Testis (tissue), 3 donors: Measurements from ENCODE around the gene FOXC2. TPM values are rescaled to one million over a fixed set of nuclear protein-coding genes. Genes with fewer than 3 reads are reported as not detected.

Source experiments
- DNase-seq: peaks from one replicate; pipeline ENCODE4 v3.0.0-alpha.2; 2019
- H3K27ac ChIP-seq, 2 donors: fragments of 200-600 bp; sonication (generic); one replicate each; pipeline ENCODE4 v1.5.1; 2019
- H3K27me3 ChIP-seq: fragments of 200-600 bp; sonication (generic); one replicate; pipeline ENCODE4 v1.5.1; 2019
- H3K36me3 ChIP-seq: fragments of 200-600 bp; sonication (generic); one replicate; pipeline ENCODE4 v1.5.1; 2017; ENCODE audit warnings: low read depth; ENCODE audit errors: missing control alignments
- H3K4me1 ChIP-seq: fragments of 200-600 bp; sonication (generic); one replicate; pipeline ENCODE4 v1.5.1; 2019
- H3K4me3 ChIP-seq, 2 donors: fragments of 200-600 bp; sonication (generic); one replicate each; pipeline ENCODE4 v1.5.1; 2017 to 2019
- H3K9me3 ChIP-seq: fragments of 200-600 bp; sonication (generic); one replicate; pipeline ENCODE4 v1.5.1; 2017
- CTCF ChIP-seq, 3 experiments: fragments of 450-650 bp in 2 of 3; fragments of 200-600 bp in 1 of 3; sonication (generic) in 1 of 3; IDR thresholded peaks; one replicate each; pipeline ENCODE4 v1.5.1; 2016 to 2019; ENCODE audit warnings: antibody characterized with exemption in 3 of 3, mild to moderate bottlenecking in 2 of 3, moderate library complexity in 1 of 3
- POLR2A ChIP-seq: fragments of 450-650 bp; IDR thresholded peaks from one replicate; pipeline ENCODE4 v1.6.1; 2017; ENCODE audit warnings: antibody characterized with exemption, mild to moderate bottlenecking, moderate library complexity
- WGBS, 2 donors: methylation state at CpG; one replicate each; pipeline ENCODE4 v1.1.5; 2018; 5-methylcytosine and 5-hydroxymethylcytosine counted together
- intact Hi-C: fragments of 100-400 bp; cut with DNase I; formaldehyde crosslinking; loops from one replicate; pipeline ENCODE4 v1.15.1; 2023; ENCODE audit warnings: low total_unique reads
- polyA plus RNA-seq: library from polyadenylated mRNA; stranded (reverse); fragments of 350-450 nt; fragmentation: Illumina TruSeq; extraction: RNeasy Lipid Tissue Mini Kit (QIAGEN cat#74804); gene quantifications from one replicate; pipeline ENCODE4 v1.2.3, GENCODE V29; 2014; ENCODE audit warnings: low read depth, low replicate concordance; ENCODE audit not compliant: insufficient read depth
- total RNA-seq, 2 donors: library from RNA; depleted of rRNA; stranded (reverse); fragments of >200 nt; gene quantifications; one replicate each; pipeline ENCODE4 v1.2.3, GENCODE V29; 2016

Gene FOXC2
- total and polyA plus RNA-seq, 3 donors from 2014 or later, result 3.9 to 11.2 (median 7.6) TPM

- WGBS, 2 donors, result 62 to 63% methylated on average over 22 of the region's 22 CpGs
- TF ChIP-seq POLR2A (no peak), CTCF (IDR thresholded peaks at IDR 0.05) (no peak)
- no peak overlapping the region for H3K4me3 ChIP-seq
- intact Hi-C loops, result no loop called here
- no peak for DNase-seq
- H3K27ac ChIP-seq, result no peak overlapping the region
- H3K27me3 ChIP-seq, result no peaks in the 10 kb centered on the region
- H3K4me1 ChIP-seq, result no peaks in the 10 kb centered on the region
- no peaks in the 10 kb centered on the region for H3K36me3 ChIP-seq
- no peaks in the 10 kb centered on the region for H3K9me3 ChIP-seq
Observed at GRCh38 chr16:86598607-86599565, 32.3 kb downstream of the FOXC2 start.

DNA sequence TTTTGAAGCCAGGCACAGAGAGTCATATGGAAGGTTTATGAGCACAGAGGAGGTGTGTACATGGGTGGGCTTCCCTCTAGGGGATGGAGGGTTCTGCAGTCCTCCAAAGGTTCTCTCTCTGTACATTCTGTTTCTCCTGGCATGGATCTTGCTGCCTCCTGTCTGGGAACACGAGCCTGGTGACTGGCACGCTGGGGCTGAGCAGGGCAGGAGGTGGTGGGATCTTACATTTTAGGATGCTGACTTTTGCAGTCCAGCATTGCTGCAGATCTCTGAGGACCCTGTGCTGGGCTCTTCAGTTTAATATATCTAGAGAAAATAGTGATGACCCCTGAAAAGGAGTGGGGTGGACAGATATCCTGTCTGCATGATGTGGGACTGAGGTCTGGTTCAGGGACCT lies 34.7 kb downstream of the FOXC2 start:
- TF ChIP-seq CTCF (IDR thresholded peaks at IDR 0.05) (no peak), POLR2A (no peak)
- Histone ChIP-seq H3K36me3 (no peaks in the 10 kb centered on the region), H3K4me1 (no peaks in the 10 kb centered on the region), H3K9me3 (no peaks in the 10 kb centered on the region), H3K4me3 (no peak overlapping the region), H3K27ac (no peak overlapping the region), H3K27me3 (no peaks in the 10 kb centered on the region)
- WGBS, 2 donors, result 78 to 97% methylated on average over 2 of the region's 2 CpGs
- no peak for DNase-seq
- intact Hi-C loops, result no loop called here

- no peaks in the 10 kb centered on the region for H3K36me3 ChIP-seq
- no peak for DNase-seq
- WGBS, 2 donors, result 69 to 71% methylated on average over 4 of the region's 4 CpGs
- H3K27ac ChIP-seq, result no peak overlapping the region
- TF ChIP-seq CTCF (IDR thresholded peaks at IDR 0.05), result no peak
- no peak for TF ChIP-seq POLR2A
- H3K9me3 ChIP-seq, result no peaks in the 10 kb centered on the region
- intact Hi-C loops, result no loop called here
- no peak overlapping the region for H3K4me3 ChIP-seq
- H3K27me3 ChIP-seq, result no peaks in the 10 kb centered on the region
- no peaks in the 10 kb centered on the region for H3K4me1 ChIP-seq
Observed at GRCh38 chr16:86602521-86602920, 35.9 kb downstream of the FOXC2 start.

- Histone ChIP-seq H3K27me3 (no peaks in the 10 kb centered on the region), H3K36me3 (no peaks in the 10 kb centered on the region), H3K4me3 (no peak overlapping the region), H3K9me3 (no peaks in the 10 kb centered on the region), H3K4me1 (no peaks in the 10 kb centered on the region), H3K27ac (no peak overlapping the region)
- TF ChIP-seq POLR2A (no peak), CTCF (IDR thresholded peaks at IDR 0.05) (no peak)
- intact Hi-C loops, result no loop called here
- peak; percentile 42 for DNase-seq
- 69 to 70% methylated on average over 16 of the region's 16 CpGs for WGBS, 2 donors
Observed at GRCh38 chr16:86604436-86605193, 38.0 kb downstream of the FOXC2 start.
